A549 (cell line): ENCODE results near the gene SPSB2. TPM values are rescaled to one million over a fixed set of nuclear protein-coding genes. Genes with fewer than 3 reads are reported as not detected.

Experiments
- ATAC-seq, 2 experiments: fragments of 200-7000 bp in 1 of 2; fragments of >200 bp in 1 of 2; cut with Nextera tagmentation in 1 of 2; cut with Tn5 transposase in 1 of 2; 3 replicates each; pipeline versions ENCODE4 v1.8.0 to v1.9.1; 2018 to 2020; ENCODE audit warnings: mild to moderate bottlenecking in 1 of 2, moderate library complexity in 1 of 2
- CTCF ChIA-PET: fragments of 300-600 bp; sonication (Branson Sonifier 250); formaldehyde crosslinking; extraction: SDS; loops from one replicate; lab custom pipeline; 2021; ENCODE audit warnings: antibody characterized with exemption, inconsistent platforms; lab: Yijun Ruan, JAX
- POLR2A ChIA-PET: fragments of 350-600 bp; formaldehyde crosslinking; extraction: SDS; loops from one replicate; lab custom pipeline; 2021; ENCODE audit warnings: antibody characterized with exemption, inconsistent platforms; lab: Yijun Ruan, JAX
- DNase-seq, 2 experiments: peaks; one replicate each; pipeline versions ENCODE4 v3.0.0 to v3.0.0-alpha.2; 2011 to 2016; ENCODE audit warnings: low read depth in 1 of 2, low spot score in 1 of 2
- FAIRE-seq: peaks from 2 replicates; lab custom pipeline; 2011; peaks lifted over from hg19 to GRCh38; lab: Jason Lieb, UNC
- H3K27ac ChIP-seq, 2 experiments: fragments of >200 bp; sonication (Bioruptor Twin); formaldehyde crosslinking; 3 replicates each; pipeline ENCODE4 v1.5.1; 2016 to 2017
- H3K4me1 ChIP-seq: fragments of >200 bp; sonication (Bioruptor Twin); formaldehyde crosslinking; 3 replicates; pipeline ENCODE4 v1.6.1; 2016
- H3K4me2 ChIP-seq: fragments of >200 bp; sonication (Bioruptor Twin); formaldehyde crosslinking; 3 replicates; pipeline ENCODE4 v1.6.1; 2016
- H3K4me3 ChIP-seq: fragments of >200 bp; sonication (Bioruptor Twin); formaldehyde crosslinking; 3 replicates; pipeline ENCODE4 v1.5.1; 2016
- H3K9me3 ChIP-seq: fragments of >200 bp; sonication (Bioruptor Twin); formaldehyde crosslinking; 3 replicates; pipeline ENCODE4 v1.6.1; 2016
- ATOH8 ChIP-seq: fragments of 250-450 bp; sonication (Bioruptor Pico); IDR thresholded peaks from 2 replicates; pipeline ENCODE4 v1.5.0; 2020; ENCODE audit warnings: low read depth, mild to moderate bottlenecking, moderate library complexity
- FOSL2 ChIP-seq, 2 experiments: fragments of 450-650 bp in 1 of 2; fragments of >200 bp in 1 of 2; sonication (Bioruptor Twin) in 1 of 2; formaldehyde crosslinking; IDR thresholded peaks; 2 replicates each; pipeline versions ENCODE4 v1.5.0 to v1.6.1; 2016 to 2020; ENCODE audit warnings: mild to moderate bottlenecking in 1 of 2, moderate library complexity in 1 of 2
- HEYL ChIP-seq: fragments of 250-450 bp; sonication (Bioruptor Pico); IDR thresholded peaks from 2 replicates; pipeline ENCODE4 v1.8.0; 2021; ENCODE audit warnings: mild to moderate bottlenecking, moderate library complexity
- HMGXB4 ChIP-seq: fragments of 250-450 bp; sonication (Bioruptor Pico); IDR thresholded peaks from 2 replicates; pipeline ENCODE4 v1.5.0; 2021; ENCODE audit warnings: mild to moderate bottlenecking, moderate library complexity, borderline replicate concordance
- KDM1A ChIP-seq: fragments of 200-600 bp; sonication (generic); IDR thresholded peaks from 2 replicates; pipeline ENCODE4 v1.6.1; 2016; ENCODE audit warnings: low read depth, mild to moderate bottlenecking
- KDM5A ChIP-seq: fragments of 200-600 bp; sonication (generic); IDR thresholded peaks from 2 replicates; pipeline ENCODE4 v1.6.1; 2016; ENCODE audit warnings: antibody characterized with exemption, mild to moderate bottlenecking
- MAZ ChIP-seq: fragments of 150-350 bp; IDR thresholded peaks from 2 replicates; pipeline ENCODE4 v1.6.1; 2014; ENCODE audit warnings: antibody characterized with exemption, low read depth, low read length, borderline replicate concordance
- REST ChIP-seq: fragments of 200-600 bp; sonication (generic); IDR thresholded peaks from 2 replicates; pipeline ENCODE4 v1.6.1; 2016; ENCODE audit warnings: antibody characterized with exemption, mild to moderate bottlenecking, moderate library complexity
- RFX5 ChIP-seq: fragments of 450-650 bp; IDR thresholded peaks from 2 replicates; pipeline ENCODE4 v1.7.1; 2014; ENCODE audit warnings: antibody characterized with exemption, mild to moderate bottlenecking, moderate library complexity
- TFCP2L1 ChIP-seq: fragments of 250-450 bp; sonication (Bioruptor Pico); IDR thresholded peaks from 2 replicates; pipeline ENCODE4 v1.5.0; 2021; ENCODE audit warnings: mild to moderate bottlenecking
- WGBS: methylation state at CpG from one replicate; pipeline ENCODE4 v1.1.6; 2017; ENCODE audit errors: missing lambda C conversion rate; 5-methylcytosine and 5-hydroxymethylcytosine counted together
- polyA plus RNA-seq, 4 experiments: library from polyadenylated mRNA; depleted of rRNA in 3 of 4; stranded (reverse); fragments of >200 nt; fragmentation: RNase III in 1 of 4; extraction: RNeasy Plus Mini Kit Qiagen cat#74134 plus additional on column Dnase treatment in 1 of 4; gene quantifications; 2 replicates in 3 of 4; 3 replicates in 1 of 4; pipeline ENCODE4 v1.2.3, GENCODE V29; 2011 to 2017
- TF ChIP-seq, protein P1 (sequence below): fragments of >200 bp; sonication (Bioruptor Twin); formaldehyde crosslinking; IDR thresholded peaks from 3 replicates; pipeline ENCODE4 v1.5.1; 2016
- TF ChIP-seq, protein P2 (sequence below): IDR thresholded peaks from 2 replicates; pipeline ENCODE4 v1.6.1; 2012

SPSB2 gene
- polyA plus RNA-seq, 2 of the 4 experiments (the other 2 are of a cell fraction), result 16.8 to 21.8 TPM

- TF ChIP-seq, protein P1, sequence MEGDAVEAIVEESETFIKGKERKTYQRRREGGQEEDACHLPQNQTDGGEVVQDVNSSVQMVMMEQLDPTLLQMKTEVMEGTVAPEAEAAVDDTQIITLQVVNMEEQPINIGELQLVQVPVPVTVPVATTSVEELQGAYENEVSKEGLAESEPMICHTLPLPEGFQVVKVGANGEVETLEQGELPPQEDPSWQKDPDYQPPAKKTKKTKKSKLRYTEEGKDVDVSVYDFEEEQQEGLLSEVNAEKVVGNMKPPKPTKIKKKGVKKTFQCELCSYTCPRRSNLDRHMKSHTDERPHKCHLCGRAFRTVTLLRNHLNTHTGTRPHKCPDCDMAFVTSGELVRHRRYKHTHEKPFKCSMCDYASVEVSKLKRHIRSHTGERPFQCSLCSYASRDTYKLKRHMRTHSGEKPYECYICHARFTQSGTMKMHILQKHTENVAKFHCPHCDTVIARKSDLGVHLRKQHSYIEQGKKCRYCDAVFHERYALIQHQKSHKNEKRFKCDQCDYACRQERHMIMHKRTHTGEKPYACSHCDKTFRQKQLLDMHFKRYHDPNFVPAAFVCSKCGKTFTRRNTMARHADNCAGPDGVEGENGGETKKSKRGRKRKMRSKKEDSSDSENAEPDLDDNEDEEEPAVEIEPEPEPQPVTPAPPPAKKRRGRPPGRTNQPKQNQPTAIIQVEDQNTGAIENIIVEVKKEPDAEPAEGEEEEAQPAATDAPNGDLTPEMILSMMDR, result no peak
- TF ChIP-seq HMGXB4, result no peak
- no peak for TF ChIP-seq MAZ
- TF ChIP-seq, protein P2, sequence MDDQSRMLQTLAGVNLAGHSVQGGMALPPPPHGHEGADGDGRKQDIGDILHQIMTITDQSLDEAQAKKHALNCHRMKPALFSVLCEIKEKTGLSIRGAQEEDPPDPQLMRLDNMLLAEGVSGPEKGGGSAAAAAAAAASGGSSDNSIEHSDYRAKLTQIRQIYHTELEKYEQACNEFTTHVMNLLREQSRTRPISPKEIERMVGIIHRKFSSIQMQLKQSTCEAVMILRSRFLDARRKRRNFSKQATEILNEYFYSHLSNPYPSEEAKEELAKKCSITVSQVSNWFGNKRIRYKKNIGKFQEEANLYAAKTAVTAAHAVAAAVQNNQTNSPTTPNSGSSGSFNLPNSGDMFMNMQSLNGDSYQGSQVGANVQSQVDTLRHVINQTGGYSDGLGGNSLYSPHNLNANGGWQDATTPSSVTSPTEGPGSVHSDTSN, result no peak
- TF ChIP-seq KDM1A, result no peak
These were observed 38.2 kb downstream of the SPSB2 start (continued) for GRCh38 chr12:6834873-6835272.

DNA sequence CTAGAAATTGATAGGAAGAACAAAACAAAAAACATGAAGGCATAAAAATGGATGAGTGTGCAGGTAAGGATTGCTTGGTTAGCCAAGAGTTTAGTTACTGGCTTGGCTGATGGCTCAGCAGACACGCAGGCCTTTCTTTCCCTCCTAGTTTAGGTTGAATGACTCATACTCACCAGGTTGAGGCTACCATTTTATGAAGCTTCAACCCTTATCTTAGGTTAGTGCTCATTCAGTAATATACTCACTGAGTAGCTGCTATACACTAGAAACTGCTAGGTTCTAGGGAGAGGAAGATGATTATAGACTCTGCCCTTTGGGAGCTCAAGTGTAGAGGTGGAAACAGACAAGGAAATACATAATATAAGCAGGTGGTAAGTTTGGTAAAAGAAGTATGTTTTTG lies 38.8 kb downstream of the SPSB2 start:
- DNase-seq (no peak), ATAC-seq (no peak), FAIRE-seq (no peak)
- WGBS, result 84% methylated on average over 1 of the region's 1 CpG
- Histone ChIP-seq H3K27ac (no peak overlapping the region), H3K9me3 (no peaks in the 10 kb centered on the region), H3K4me1 (peaks cover 6% of the 10 kb centered on the region; the same call in 1 of the 3 replicates), H3K4me3 (no peak overlapping the region), H3K4me2 (no peak overlapping the region)
- POLR2A ChIA-PET, result interaction anchor here (0.6 to 0.8 kb wide), 2 partner anchors 111 to 131 kb away, joined by 4 read pairs; partner anchors contain the start of gene COPS7A
- TF ChIP-seq ATOH8 (CRISPR knock-in tag) (no peak), REST (no peak), HEYL (CRISPR knock-in tag) (no peak), TFCP2L1 (CRISPR knock-in tag) (no peak), FOSL2 (IDR thresholded peaks at IDR 0.05) (no peak), FOSL2 (CRISPR knock-in tag; IDR thresholded peaks at IDR 0.05) (0 out of 2 replicates have a peak, but pooled peaks have one; percentile 22), KDM5A (no peak), RFX5 (no peak)
- TF ChIP-seq, all 56 proteins: peak for 1
- CTCF ChIA-PET, result interaction anchor here (1.2 to 29.8 kb wide), 20 partner anchors 8 to 261 kb away, joined by 3 to 306 read pairs (median 6); partner anchors contain the start of genes CDCA3, GNB3, GPR162 and MLF2
